Heart left ventricle (tissue), 16 donors: Measurements from ENCODE around the gene SLC28A2. TPM values are rescaled to one million over a fixed set of nuclear protein-coding genes. Genes with fewer than 3 reads are reported as not detected.

Source experiments
- ATAC-seq, 4 donors: fragments of 200-7000 bp; cut with Tn5 transposase; one replicate each; pipeline ENCODE4 v1.9.1; 2020 to 2022; ENCODE audit warnings: moderate library complexity in 4 of 4, mild to moderate bottlenecking in 3 of 4, moderate number of reproducible peaks in 1 of 4
- DNase-seq, 5 donors: peaks; one replicate each; pipeline ENCODE4 v3.0.0-alpha.2; 2020
- H3K27ac ChIP-seq, 12 donors: fragments of 200-600 bp; sonication (generic) in 4 of 12; one replicate each; pipeline versions ENCODE4 v1.5.0 to v1.8.0; 2016 to 2022; ENCODE audit warnings: mild to moderate bottlenecking in 2 of 12
- H3K27me3 ChIP-seq, 9 donors: fragments of 200-600 bp; sonication (generic) in 2 of 9; one replicate each; pipeline versions ENCODE4 v1.5.1 to v1.8.0; 2016 to 2022; ENCODE audit warnings: mild to moderate bottlenecking in 3 of 9
- H3K36me3 ChIP-seq, 9 donors: fragments of 200-600 bp; sonication (generic) in 2 of 9; one replicate each; pipeline versions ENCODE4 v1.5.0 to v1.8.0; 2018 to 2022; ENCODE audit warnings: mild to moderate bottlenecking in 2 of 9
- H3K4me1 ChIP-seq, 12 donors: fragments of 200-600 bp; sonication (generic) in 4 of 12; one replicate each; pipeline versions ENCODE4 v1.5.0 to v1.8.0; 2016 to 2022; ENCODE audit warnings: mild to moderate bottlenecking in 3 of 12
- H3K4me3 ChIP-seq, 12 donors: fragments of 200-600 bp; sonication (generic) in 4 of 12; one replicate each; pipeline versions ENCODE4 v1.5.0 to v1.8.0; 2017 to 2022; ENCODE audit warnings: mild to moderate bottlenecking in 9 of 12, moderate library complexity in 4 of 12
- H3K9me3 ChIP-seq, 12 donors: fragments of 200-600 bp; sonication (generic) in 4 of 12; one replicate each; pipeline versions ENCODE4 v1.5.0 to v1.8.0; 2016 to 2022; ENCODE audit warnings: mild to moderate bottlenecking in 1 of 12
- CTCF ChIP-seq, 12 donors: fragments of 200-600 bp; sonication (generic) in 4 of 12; IDR thresholded peaks; one replicate each; pipeline versions ENCODE4 v1.5.0 to v1.8.0; 2018 to 2022; ENCODE audit warnings: antibody characterized with exemption in 12 of 12, mild to moderate bottlenecking in 5 of 12
- POLR2A ChIP-seq, 2 donors: fragments of 450-650 bp; IDR thresholded peaks; one replicate each; pipeline ENCODE4 v1.6.1; 2017; ENCODE audit warnings: antibody characterized with exemption in 2 of 2, mild to moderate bottlenecking in 2 of 2, moderate library complexity in 2 of 2
- WGBS, 4 donors: extraction: QIAGEN DNeasy Blood & Tissue Kit in 2 of 4; methylation state at CpG; one replicate each; pipeline versions ENCODE4 v1.1.5 to v1.1.7; 2013 to 2018; 5-methylcytosine and 5-hydroxymethylcytosine counted together
- intact Hi-C, 10 donors: fragments of 100-400 bp; cut with DNase I; formaldehyde crosslinking; loops; one replicate each; pipeline versions ENCODE4 v1.11.1 to v1.14.2; 2022
- long read RNA-seq, 3 donors: library from polyadenylated mRNA; unstranded; transcript quantifications; one replicate each; pipeline ENCODE4 v2.0.0, GENCODE V29; 2020 to 2021
- polyA plus RNA-seq, 2 donors: library from polyadenylated mRNA; stranded (reverse); fragments of 200-250 nt; gene quantifications; one replicate each; pipeline ENCODE4 v1.2.3, GENCODE V29; 2013
- total RNA-seq, 9 donors: library from RNA; depleted of rRNA in 2 of 9; stranded (reverse); fragments of >200 nt in 2 of 9; fragmentation: NEBNext Ultra II Directional in 3 of 9; extraction: Animal tissue kit (Norgen Biotek cat#: 25700) in 3 of 9; gene quantifications; one replicate each; pipeline versions ENCODE4 v1.1.0 to v1.2.4, GENCODE V29; 2016 to 2023
- donor health status: ischemic (EF 13 %, LVEDD 7.1; RV severe dilation, severe dysfunction).
- donor health status: healthy with polysubstance abuse.
- donor health status: DM: no; HTN: yes; CAD: no.
- donor health status: DM: no; HTN: no; CAD: no.
- donor health status: ischemic (EF 25% LVEDD 6.9; RV normal size, moderate dysfunction).
- donor health status: ischemic (EF 25% LVEDD 5.7; RV mildly dilated, moderate dysfunction).
- donor health status: healthy.
- donor health status: DM: yes; HTN: yes; CAD: no.
- donor health status: ischemic (EF 35%, LVEDD 5.7; RV mildly dilated, moderate dysfunction).
- donor health status: nonischemic (EF 11% LVEDD 7.7; RV severe dilation, severe dysfunction).
- donor health status: DM: yes; HTN: yes; CAD: no.
- donor health status: PGD.
- donor health status: ischemic (EF 29% LVEDD 5.4; RV normal size, mild dysfunction).
- donor health status: nonischemic (EF 23%, LVEDD 6.1; RV moderate dilation, normal function).

SLC28A2 gene
- total RNA-seq, result not detected
- polyA plus RNA-seq, result not detected
- long read RNA-seq, donor 1, result 0 reads
- long read RNA-seq, donor 2, result 0 reads
- long read RNA-seq, donor 3, result 0 reads

- no peaks in the 10 kb centered on the region for H3K4me1 ChIP-seq
- H3K4me3 ChIP-seq, result no peak within 1 kb of the TSS
- no peaks in the 10 kb centered on the region for H3K9me3 ChIP-seq
- DNase-seq (no peak), ATAC-seq (no peak)
- H3K36me3 ChIP-seq, result peaks cover 0 to 10% (median 0%) of the 10 kb centered on the region in 9 donors
- intact Hi-C loops, result no loop called here
- H3K27me3 ChIP-seq, result no peaks in the 10 kb centered on the region
- 94 to 96% (median 95%) methylated on average over 15 of the region's 15 CpGs for WGBS, 4 donors
- TF ChIP-seq POLR2A (IDR thresholded peaks at IDR 0.05), result no peak
- TF ChIP-seq CTCF (IDR thresholded peaks at IDR 0.05), result no peak
- H3K27ac ChIP-seq, result no peak within 1 kb of the TSS
Observed at GRCh38 chr15:45251888-45252287, at the start of gene SLC28A2. Gene SLC28A2 (plus strand): TSS chr15:45252234. CDS start chr15:45253216, 982 bp downstream.

GRCh38 chr15:45203182-45203581, 48.9 kb upstream of the SLC28A2 start:
- ATAC-seq, result no peak
- H3K27ac ChIP-seq, result peak overlapping the region in 7 of 12 donors; percentile 6 to 73 (median 39)
- no peaks in the 10 kb centered on the region for H3K27me3 ChIP-seq
- intact Hi-C loops, result loop anchor here in 5 of 10 donors (5.0 to 10.0 kb wide), 4 partner anchors 36 to 199 kb away; a partner anchor contains a TSS
- H3K36me3 ChIP-seq, result no peaks in the 10 kb centered on the region
- TF ChIP-seq CTCF (IDR thresholded peaks at IDR 0.05), result no peak
- TF ChIP-seq POLR2A (IDR thresholded peaks at IDR 0.05), result no peak
- H3K4me3 ChIP-seq, result peak overlapping the region in 1 of 12 donors; percentile 1
- peaks cover 0 to 45% (median 7%) of the 10 kb centered on the region in 12 donors for H3K4me1 ChIP-seq
- peak in 1 of 5 donors; percentile 56 for DNase-seq
- WGBS, 4 donors, result 33 to 55% (median 46%) methylated on average over 4 of the region's 4 CpGs
- no peaks in the 10 kb centered on the region for H3K9me3 ChIP-seq

- Histone ChIP-seq H3K9me3 (no peaks in the 10 kb centered on the region), H3K27ac (no peak overlapping the region), H3K4me3 (no peak overlapping the region), H3K36me3 (no peaks in the 10 kb centered on the region), H3K4me1 (peaks cover 0 to 36% (median 0%) of the 10 kb centered on the region in 12 donors), H3K27me3 (no peaks in the 10 kb centered on the region)
- no peak for ATAC-seq
- TF ChIP-seq POLR2A (IDR thresholded peaks at IDR 0.05), result no peak
- TF ChIP-seq CTCF (IDR thresholded peaks at IDR 0.05), result peak; percentile 65 to 80 (median 72)
- intact Hi-C loops, result loop anchor here in 5 of 10 donors (2.0 to 10.0 kb wide), 5 partner anchors 67 to 196 kb away; no protein-coding TSS in a partner anchor
- 0 to 7% (median 3%) methylated on average over 2 of the region's 2 CpGs for WGBS, 4 donors
- DNase-seq, result peak in 3 of 5 donors; percentile 43 to 60 (median 48)
Observed at GRCh38 chr15:45205192-45205591, 46.8 kb upstream of the SLC28A2 start.

- no peak for ATAC-seq
- 88 to 95% (median 90%) methylated on average over 1 of the region's 1 CpG for WGBS, 4 donors
- no peak for TF ChIP-seq POLR2A (IDR thresholded peaks at IDR 0.05)
- no peak for TF ChIP-seq CTCF (IDR thresholded peaks at IDR 0.05)
- no peaks in the 10 kb centered on the region for H3K36me3 ChIP-seq
- DNase-seq, result no peak
- H3K9me3 ChIP-seq, result no peaks in the 10 kb centered on the region
- H3K4me3 ChIP-seq, result no peak overlapping the region
- H3K4me1 ChIP-seq, result no peaks in the 10 kb centered on the region
- intact Hi-C loops, result no loop called here
- H3K27ac ChIP-seq, result no peak overlapping the region
- no peaks in the 10 kb centered on the region for H3K27me3 ChIP-seq
Observed at GRCh38 chr15:45212493-45212892, 39.5 kb upstream of the SLC28A2 start.
